Lung (tissue), 12 donors: ENCODE results near the gene DOCK10. TPM values are rescaled to one million over a fixed set of nuclear protein-coding genes. Genes with fewer than 3 reads are reported as not detected.

Experiments used
- ATAC-seq: fragments of 200-7000 bp; cut with Tn5 transposase; one replicate; pipeline ENCODE4 v1.9.1; 2020; ENCODE audit warnings: moderate number of reproducible peaks; ENCODE audit not compliant: insufficient read depth, low FRiP score
- DNase-seq, 3 donors: peaks; one replicate each; pipeline ENCODE4 v3.0.0-alpha.2; 2013 to 2017
- H3K27ac ChIP-seq, 2 donors: one replicate each; pipeline ENCODE4 v1.5.1; 2013; ENCODE audit warnings: mild to moderate bottlenecking in 2 of 2, moderate library complexity in 2 of 2, control low read depth in 1 of 2, inconsistent platforms in 1 of 2, low read depth in 1 of 2, low read length in 1 of 2
- H3K27me3 ChIP-seq, 3 donors: one replicate each; pipeline ENCODE4 v1.5.1; 2013; ENCODE audit warnings: low read length in 2 of 3; ENCODE audit not compliant: control insufficient read depth in 3 of 3, insufficient read depth in 3 of 3
- H3K36me3 ChIP-seq, 4 donors: one replicate each; pipeline ENCODE4 v1.5.1; 2013; ENCODE audit warnings: low read length in 4 of 4, mild to moderate bottlenecking in 1 of 4, moderate library complexity in 1 of 4; ENCODE audit not compliant: control insufficient read depth in 4 of 4, insufficient read depth in 4 of 4
- H3K4me1 ChIP-seq, 5 donors: one replicate each; pipeline ENCODE4 v1.5.1; 2013; ENCODE audit warnings: low read length in 5 of 5, mild to moderate bottlenecking in 2 of 5, moderate library complexity in 1 of 5; ENCODE audit not compliant: control insufficient read depth in 5 of 5, insufficient read depth in 5 of 5
- H3K4me3 ChIP-seq: one replicate; pipeline ENCODE4 v1.5.1; 2013; ENCODE audit warnings: mild to moderate bottlenecking, control low read depth, moderate library complexity
- H3K9ac ChIP-seq, 2 donors: one replicate each; pipeline ENCODE4 v1.5.1; 2013; ENCODE audit warnings: low read length in 2 of 2, control low read depth in 1 of 2; ENCODE audit not compliant: insufficient read depth in 1 of 2
- H3K9me3 ChIP-seq, 4 donors: one replicate each; pipeline ENCODE4 v1.5.1; 2013; ENCODE audit warnings: low read length in 3 of 4, mild to moderate bottlenecking in 1 of 4, moderate library complexity in 1 of 4; ENCODE audit not compliant: control insufficient read depth in 4 of 4, insufficient read depth in 3 of 4
- CTCF ChIP-seq: IDR thresholded peaks from 2 replicates; pipeline ENCODE4 v1.5.1; 2012; ENCODE audit warnings: mild to moderate bottlenecking; ENCODE audit errors: control extremely low read depth, extremely low read depth
- WGBS, 2 donors: extraction: QIAGEN DNeasy Blood & Tissue Kit; methylation state at CpG; one replicate each; pipeline ENCODE4 v1.1.7; 2013; 5-methylcytosine and 5-hydroxymethylcytosine counted together
- polyA plus RNA-seq, 2 donors: library from polyadenylated mRNA; stranded (reverse); fragments of 200-250 nt; gene quantifications; one replicate each; pipeline ENCODE4 v1.2.1, GENCODE V29; 2013
- total RNA-seq, 2 donors: library from RNA; depleted of rRNA in 1 of 2; stranded (reverse); fragments of >200 nt in 1 of 2; gene quantifications; one replicate each; pipeline ENCODE4 v1.2.1, GENCODE V29; 2014 to 2021
- donor health status: control.
- donor health status: control.
- donor health status: Bipolar disorder and iron deficiency.
- donor health status: healthy.
- donor health status: DM: yes; HTN: yes; CAD: no.

DOCK10 gene
- total and polyA plus RNA-seq, 4 donors = 3.1 to 39.8 (median 18.0) TPM

GRCh38 chr2:224881846-224882245 is 160.4 kb downstream of the DOCK10 start:
- H3K27me3 ChIP-seq = no peaks in the 10 kb centered on the region
- peaks cover 0 to 5% (median 0%) of the 10 kb centered on the region in 5 donors for H3K4me1 ChIP-seq
- H3K36me3 ChIP-seq = peaks cover 0 to 38% (median 17%) of the 10 kb centered on the region in 4 donors
- WGBS, 2 donors = 67 to 90% methylated on average over 1 of the region's 1 CpG
- no peak overlapping the region for H3K27ac ChIP-seq
- no peak overlapping the region for H3K4me3 ChIP-seq
- no peak for TF ChIP-seq CTCF
- no peak for ATAC-seq
- peaks cover 0 to 2% (median 0%) of the 10 kb centered on the region in 4 donors for H3K9me3 ChIP-seq
- DNase-seq = no peak
- no peak overlapping the region for H3K9ac ChIP-seq

GRCh38 chr2:224876522-224876921 is 165.7 kb downstream of the DOCK10 start:
- no peak for TF ChIP-seq CTCF
- WGBS, 2 donors = 58 to 76% methylated on average over 6 of the region's 6 CpGs
- Histone ChIP-seq H3K27ac (no peak overlapping the region), H3K9ac (no peak overlapping the region), H3K27me3 (no peaks in the 10 kb centered on the region), H3K36me3 (peaks cover 0 to 45% (median 22%) of the 10 kb centered on the region in 4 donors), H3K4me3 (no peak overlapping the region), H3K4me1 (peaks cover 0 to 1% (median 0%) of the 10 kb centered on the region in 5 donors), H3K9me3 (peaks cover 0 to 2% (median 0%) of the 10 kb centered on the region in 4 donors)
- DNase-seq (no peak), ATAC-seq (no peak)

GRCh38 chr2:224875841-224876240 is 166.4 kb downstream of the DOCK10 start:
- WGBS, 2 donors = 87% methylated on average over 2 of the region's 2 CpGs
- ATAC-seq (no peak), DNase-seq (no peak)
- H3K4me3 ChIP-seq = no peak overlapping the region
- H3K27me3 ChIP-seq = no peaks in the 10 kb centered on the region
- H3K36me3 ChIP-seq = peaks cover 0 to 48% (median 23%) of the 10 kb centered on the region in 4 donors
- H3K4me1 ChIP-seq = peaks cover 0 to 1% (median 0%) of the 10 kb centered on the region in 5 donors
- no peak for TF ChIP-seq CTCF
- peaks cover 0 to 3% (median under 1%) of the 10 kb centered on the region in 4 donors for H3K9me3 ChIP-seq
- H3K9ac ChIP-seq = no peak overlapping the region
- no peak overlapping the region for H3K27ac ChIP-seq

GRCh38 chr2:224875153-224875552 is 167.1 kb downstream of the DOCK10 start:
- peaks cover 0 to 1% (median 0%) of the 10 kb centered on the region in 5 donors for H3K4me1 ChIP-seq
- H3K27me3 ChIP-seq = no peaks in the 10 kb centered on the region
- WGBS, 2 donors = 89 to 95% methylated on average over 1 of the region's 1 CpG
- ATAC-seq (no peak), DNase-seq (no peak)
- TF ChIP-seq CTCF = no peak
- no peak overlapping the region for H3K9ac ChIP-seq
- peaks cover 0 to 48% (median 22%) of the 10 kb centered on the region in 4 donors for H3K36me3 ChIP-seq
- peaks cover 0 to 3% (median under 1%) of the 10 kb centered on the region in 4 donors for H3K9me3 ChIP-seq
- no peak overlapping the region for H3K4me3 ChIP-seq
- no peak overlapping the region for H3K27ac ChIP-seq
